Measurements from ENCODE around the gene CCDC15.

- TF ChIP-seq CTCF (IDR thresholded peaks at IDR 0.05) (no peak), POLR2A (IDR thresholded peaks at IDR 0.05) (no peak), EP300 (IDR thresholded peaks at IDR 0.05) (no peak)
Measured at GRCh38 chr11:124919898-124920297, 34.1 kb upstream of the CCDC15 start.

Data from ovary (tissue), 3 donors.